HG03565 (cell line): ENCODE measurements around the gene KY.

Experiments
- ATAC-seq: cut with Tn5 transposase; IDR thresholded peaks from one replicate; pipeline ENCODE4 v1.9.1; 2021; ENCODE audit warnings: mild to moderate bottlenecking, moderate library complexity; ENCODE audit not compliant: unreplicated experiment

Gene KY

GRCh38 chr3:134559591-134559990, 91.2 kb downstream of the KY start:
- ATAC-seq, result no peak
